ENCODE measurements around the gene SLC50A1. TPM values are rescaled to one million over a fixed set of nuclear protein-coding genes. Genes with fewer than 3 reads are reported as not detected.

The SLC50A1 gene
- polyA plus RNA-seq, 1 donor (not counting 4 experiments of a cell fraction or from before 2014, with no cell fraction given): 54.5 TPM

- no peaks in the 10 kb centered on the region for H4K20me1 ChIP-seq (ENCODE audit: control insufficient read depth, extremely low read depth, insufficient read depth, low read length)
- TF ChIP-seq CTCF (optimal IDR thresholded peaks at IDR 0.05 in 1 of 3, IDR thresholded peaks at IDR 0.05 in 1 of 3, conservative IDR thresholded peaks at IDR 0.05 in 1 of 3; ENCODE audit: extremely low read depth in 1 of 3, insufficient read depth in 2 of 3, low read length in 3 of 3): no peak
- TF ChIP-seq EZH2 (IDR thresholded peaks at IDR 0.05; ENCODE audit: low read length): no peak
- no peak for DNase-seq (ENCODE audit: low read depth, low spot score)
- peaks cover 29% of the 10 kb centered on the region for H3K79me2 ChIP-seq (ENCODE audit: control insufficient read depth, insufficient read depth, low read length)
- peak overlapping the region; percentile 94 for H3K4me2 ChIP-seq (ENCODE audit: control insufficient read depth, extremely low read depth, insufficient read depth, low read depth, low read length)
- peaks cover 28% of the 10 kb centered on the region for H3K4me1 ChIP-seq (ENCODE audit: control insufficient read depth, extremely low read depth, insufficient read depth, low read length)
- no peaks in the 10 kb centered on the region for H3K27me3 ChIP-seq (ENCODE audit: control insufficient read depth, extremely low read depth, insufficient read depth, low read length)
- dilution Hi-C loops (cut with MboI; ENCODE audit: extremely low pct_ligation_motif_present, low sequenced_read_pairs): no loop called here
- H2AFZ ChIP-seq (ENCODE audit: control insufficient read depth, low read length): no peak overlapping the region
- no peak for FAIRE-seq
- peak overlapping the region in 2 of 3 experiments; percentile 62 to 67 for H3K4me3 ChIP-seq (ENCODE audit: control insufficient read depth in 2 of 3, extremely low read depth in 1 of 3, insufficient read depth in 2 of 3, low read depth in 1 of 3, low read length in 3 of 3)
- H3K9ac ChIP-seq (ENCODE audit: control insufficient read depth, extremely low read depth, insufficient read depth, low read length): peak overlapping the region; percentile 99
- no peaks in the 10 kb centered on the region for H3K9me3 ChIP-seq (ENCODE audit: control insufficient read depth, low read depth, low read length)
- peak overlapping the region; percentile 100 for H3K27ac ChIP-seq (ENCODE audit: control insufficient read depth, insufficient read depth, low read length)
- no peaks in the 10 kb centered on the region for H3K9me1 ChIP-seq (ENCODE audit: control insufficient read depth, extremely low read depth, insufficient read depth, low read length)
- H3K36me3 ChIP-seq (ENCODE audit: control insufficient read depth in 2 of 2, extremely low read depth in 1 of 2, insufficient read depth in 2 of 2, low read length in 2 of 2): peaks cover 19 to 33% of the 10 kb centered on the region in 2 experiments
Measured at GRCh38 chr1:155137154-155137949, 1.7 kb downstream of the SLC50A1 start.

- no peak for DNase-seq (ENCODE audit: low read depth, low spot score)
- H3K4me1 ChIP-seq (ENCODE audit: control insufficient read depth, extremely low read depth, insufficient read depth, low read length): peaks cover 18% of the 10 kb centered on the region
- TF ChIP-seq EZH2 (IDR thresholded peaks at IDR 0.05; ENCODE audit: low read length): no peak
- no peak for TF ChIP-seq CTCF (optimal IDR thresholded peaks at IDR 0.05 in 1 of 3, IDR thresholded peaks at IDR 0.05 in 1 of 3, conservative IDR thresholded peaks at IDR 0.05 in 1 of 3; ENCODE audit: extremely low read depth in 1 of 3, insufficient read depth in 2 of 3, low read length in 3 of 3)
- no peaks in the 10 kb centered on the region for H3K27me3 ChIP-seq (ENCODE audit: control insufficient read depth, extremely low read depth, insufficient read depth, low read length)
- peaks cover 5 to 16% of the 10 kb centered on the region in 2 experiments for H3K36me3 ChIP-seq (ENCODE audit: control insufficient read depth in 2 of 2, extremely low read depth in 1 of 2, insufficient read depth in 2 of 2, low read length in 2 of 2)
- FAIRE-seq: no peak
- H3K4me3 ChIP-seq (ENCODE audit: control insufficient read depth in 2 of 3, extremely low read depth in 1 of 3, insufficient read depth in 2 of 3, low read depth in 1 of 3, low read length in 3 of 3): peak within 1 kb of the TSS; percentile 70 to 98 (median 95)
- peaks cover 29% of the 10 kb centered on the region for H3K79me2 ChIP-seq (ENCODE audit: control insufficient read depth, insufficient read depth, low read length)
- peak within 1 kb of the TSS; percentile 94 for H3K27ac ChIP-seq (ENCODE audit: control insufficient read depth, insufficient read depth, low read length)
- peak within 1 kb of the TSS; percentile 80 for H3K4me2 ChIP-seq (ENCODE audit: control insufficient read depth, extremely low read depth, insufficient read depth, low read depth, low read length)
- no peaks in the 10 kb centered on the region for H3K9me3 ChIP-seq (ENCODE audit: control insufficient read depth, low read depth, low read length)
- H3K9me1 ChIP-seq (ENCODE audit: control insufficient read depth, extremely low read depth, insufficient read depth, low read length): no peaks in the 10 kb centered on the region
- H2AFZ ChIP-seq (ENCODE audit: control insufficient read depth, low read length): peak within 1 kb of the TSS; percentile 69
- H4K20me1 ChIP-seq (ENCODE audit: control insufficient read depth, extremely low read depth, insufficient read depth, low read length): no peaks in the 10 kb centered on the region
- dilution Hi-C loops (cut with MboI; ENCODE audit: extremely low pct_ligation_motif_present, low sequenced_read_pairs): no loop called here
- H3K9ac ChIP-seq (ENCODE audit: control insufficient read depth, extremely low read depth, insufficient read depth, low read length): peak within 1 kb of the TSS; percentile 97
Measured at GRCh38 chr1:155139895-155140629, 4.4 kb downstream of the SLC50A1 start, which contains the start of gene DPM3. DPM3 (minus strand) TSS chr1:155140531; CDS start chr1:155140240, 291 bp downstream.
